ENCODE results near the gene TMEM156.
"Not testable (repeated sequence)": the region's sequence is repeated elsewhere in the genome, so short reads cannot be mapped to it uniquely, and the experiment has no call there.

Gene TMEM156

DNA sequence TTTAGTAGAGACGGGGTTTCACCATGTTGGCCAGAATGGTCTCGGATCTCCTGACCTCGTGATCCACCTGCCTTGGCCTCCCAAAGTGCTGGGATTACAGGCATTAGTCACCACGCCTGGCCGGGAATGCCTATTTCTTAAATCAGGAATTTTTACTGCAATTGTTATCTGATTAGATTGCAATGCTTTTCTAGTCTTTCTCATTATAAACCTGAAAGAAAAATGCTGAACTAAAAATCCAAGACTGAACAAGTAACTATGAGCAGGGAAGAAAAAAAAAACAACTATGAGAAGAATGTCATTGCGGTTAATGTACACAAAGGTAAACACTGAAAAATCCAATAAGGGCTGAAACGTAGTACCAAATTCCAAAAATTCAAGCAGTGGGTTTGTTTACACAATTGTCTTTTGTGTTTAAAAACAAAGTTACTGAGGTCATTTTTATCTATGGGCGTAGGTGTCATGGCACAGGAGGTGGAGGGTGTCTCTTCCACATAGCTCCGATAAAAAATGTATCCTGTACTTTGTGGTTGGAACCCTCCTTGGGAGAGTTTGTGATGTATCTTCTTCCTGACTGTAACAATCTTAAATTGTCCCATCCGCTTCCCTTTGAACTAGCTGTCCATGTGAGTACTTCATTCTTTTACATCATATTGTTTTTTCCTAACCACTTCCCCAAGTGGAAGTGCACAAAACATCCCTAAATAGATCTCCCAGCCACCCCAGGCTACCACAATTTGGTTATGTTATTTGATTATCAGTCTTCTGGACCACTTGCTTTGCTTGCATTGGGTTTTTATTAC is 11.1 kb upstream of the TMEM156 start:
- no peak for DNase-seq

DNA sequence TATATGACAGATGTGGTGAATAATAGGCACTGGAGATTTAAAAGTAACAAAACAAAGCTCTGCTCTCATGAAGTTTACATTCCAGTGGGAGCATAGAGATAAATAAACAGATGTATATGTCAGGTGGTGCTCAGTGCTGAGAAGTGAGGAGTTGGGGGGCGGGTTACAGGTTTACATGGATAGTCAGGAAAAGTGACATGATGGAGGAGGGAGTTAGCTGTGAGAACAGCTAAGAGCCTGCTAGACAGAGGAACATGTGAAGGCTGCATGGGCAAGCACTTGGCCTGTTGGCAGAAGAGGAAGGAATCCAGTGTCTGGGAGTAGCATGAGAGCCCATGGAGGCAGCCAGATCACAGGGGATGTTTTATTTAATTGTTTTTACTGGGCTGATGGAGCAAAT is 10.2 kb upstream of the TMEM156 start:
- DNase-seq: no peak

DNA sequence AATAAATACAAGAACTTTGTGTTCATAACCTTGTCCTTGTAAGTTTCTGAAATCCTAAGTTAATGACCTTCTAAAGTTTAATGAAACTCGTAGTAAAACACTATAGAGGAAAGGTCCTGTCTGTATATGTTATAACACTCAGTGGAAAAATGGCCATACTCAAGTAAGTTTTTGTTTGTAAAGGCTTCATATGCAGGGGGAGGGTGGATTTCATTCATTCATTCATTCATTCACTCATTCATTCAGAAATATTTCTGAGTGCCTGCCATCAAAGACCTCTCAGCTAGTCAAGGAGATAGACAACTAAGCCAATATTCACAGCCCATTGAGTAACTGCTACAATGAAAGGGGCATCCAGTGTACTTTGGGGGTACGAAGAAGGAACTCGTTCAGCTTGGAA is 6.9 kb upstream of the TMEM156 start:
- DNase-seq: no peak

DNA sequence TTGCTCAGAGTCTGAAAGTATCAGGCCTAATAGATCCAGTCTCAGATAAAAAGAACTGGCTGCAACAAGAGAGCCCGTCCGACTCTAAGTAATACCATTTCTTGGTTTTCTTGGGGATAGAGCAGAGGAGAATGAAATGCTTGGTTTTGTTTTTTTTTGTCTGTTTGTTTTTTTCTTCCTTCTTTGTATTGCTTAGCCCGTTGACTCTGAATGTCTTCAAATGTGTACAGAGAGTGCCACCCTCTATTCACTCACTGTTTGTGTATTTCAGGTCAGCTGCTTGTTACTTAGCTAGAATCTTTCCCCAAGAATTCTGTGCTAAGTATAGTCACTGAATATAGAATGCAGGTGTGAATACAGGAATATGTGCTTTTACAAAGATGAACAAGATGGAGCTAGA is 5.7 kb upstream of the TMEM156 start:
- DNase-seq: no peak

DNA sequence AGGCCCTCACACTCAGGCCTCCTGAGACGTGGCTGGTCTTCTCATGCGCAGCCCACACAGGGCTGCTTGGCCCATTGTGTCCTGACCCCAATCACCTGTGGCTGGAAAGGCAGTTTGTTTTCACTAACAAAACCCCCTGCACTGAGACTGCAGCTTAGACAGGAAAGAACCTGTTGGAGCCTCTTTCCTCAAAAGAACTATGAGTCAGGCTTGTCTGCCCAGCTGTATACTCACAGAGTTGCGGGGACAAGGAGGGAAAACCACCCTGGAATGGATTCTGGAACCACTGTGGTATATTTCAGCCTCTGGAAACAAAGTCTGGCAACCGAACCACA is 5.2 kb upstream of the TMEM156 start:
- DNase-seq: no peak

DNA sequence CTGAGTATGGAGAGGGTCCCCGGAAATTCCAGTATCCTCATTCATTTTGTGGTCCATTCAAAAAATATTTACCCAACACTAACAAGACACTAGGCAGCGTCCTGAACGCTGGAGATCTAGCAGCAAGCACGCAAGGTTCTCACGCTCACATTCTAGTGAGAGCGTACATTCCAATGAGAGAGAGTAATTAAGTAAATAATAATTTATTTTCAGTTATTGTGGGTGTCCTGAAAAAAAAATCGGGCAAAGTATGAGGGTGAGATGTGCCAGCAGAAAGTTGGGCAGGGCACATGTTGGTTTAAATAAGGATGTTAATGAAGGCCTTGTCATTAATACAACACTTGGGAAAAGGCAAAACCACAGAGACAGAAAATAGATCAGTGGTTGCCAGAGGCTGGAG is 4.0 kb upstream of the TMEM156 start:
- DNase-seq: no peak

DNA sequence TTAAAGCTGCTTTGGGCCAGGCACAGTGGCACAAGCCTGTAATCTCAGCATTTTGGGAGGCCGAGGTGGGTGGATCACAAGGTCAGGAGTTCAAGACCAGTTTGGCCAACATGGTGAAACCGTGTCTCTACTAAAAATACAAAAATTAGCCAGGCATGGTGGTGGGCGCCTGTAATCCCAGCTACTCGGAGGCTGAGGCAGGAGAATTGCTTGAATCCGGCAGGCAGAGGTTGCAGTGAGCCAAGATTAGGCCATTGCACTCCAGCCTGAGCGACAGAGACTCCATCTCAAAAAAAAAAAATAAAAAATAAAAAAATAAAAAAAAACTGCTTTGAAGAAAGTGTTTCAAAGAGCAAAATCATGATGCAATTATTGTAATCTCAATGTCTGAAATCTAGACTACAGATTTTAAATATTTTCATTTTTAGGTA is 604 bp downstream of the TMEM156 start:
- DNase-seq: not testable (repeated sequence)

DNA sequence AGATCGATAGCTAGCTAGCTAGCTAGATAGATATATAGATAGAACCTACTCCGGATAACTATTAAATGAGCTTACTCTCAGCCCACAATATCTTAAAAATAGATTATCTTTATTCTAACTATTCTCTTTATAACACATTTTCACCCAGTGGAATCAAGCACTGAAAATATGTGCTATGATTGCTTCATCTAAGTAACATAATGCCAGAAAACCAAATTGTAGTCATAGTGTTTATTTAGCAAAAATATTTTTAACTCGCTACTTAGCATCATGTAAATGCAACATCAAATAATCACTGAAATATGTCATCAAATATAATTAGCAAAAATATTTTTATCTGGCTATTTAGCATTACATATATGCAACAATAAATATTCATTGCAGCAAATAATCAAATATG is 1.5 kb downstream of the TMEM156 start:
- no peak for DNase-seq

DNA sequence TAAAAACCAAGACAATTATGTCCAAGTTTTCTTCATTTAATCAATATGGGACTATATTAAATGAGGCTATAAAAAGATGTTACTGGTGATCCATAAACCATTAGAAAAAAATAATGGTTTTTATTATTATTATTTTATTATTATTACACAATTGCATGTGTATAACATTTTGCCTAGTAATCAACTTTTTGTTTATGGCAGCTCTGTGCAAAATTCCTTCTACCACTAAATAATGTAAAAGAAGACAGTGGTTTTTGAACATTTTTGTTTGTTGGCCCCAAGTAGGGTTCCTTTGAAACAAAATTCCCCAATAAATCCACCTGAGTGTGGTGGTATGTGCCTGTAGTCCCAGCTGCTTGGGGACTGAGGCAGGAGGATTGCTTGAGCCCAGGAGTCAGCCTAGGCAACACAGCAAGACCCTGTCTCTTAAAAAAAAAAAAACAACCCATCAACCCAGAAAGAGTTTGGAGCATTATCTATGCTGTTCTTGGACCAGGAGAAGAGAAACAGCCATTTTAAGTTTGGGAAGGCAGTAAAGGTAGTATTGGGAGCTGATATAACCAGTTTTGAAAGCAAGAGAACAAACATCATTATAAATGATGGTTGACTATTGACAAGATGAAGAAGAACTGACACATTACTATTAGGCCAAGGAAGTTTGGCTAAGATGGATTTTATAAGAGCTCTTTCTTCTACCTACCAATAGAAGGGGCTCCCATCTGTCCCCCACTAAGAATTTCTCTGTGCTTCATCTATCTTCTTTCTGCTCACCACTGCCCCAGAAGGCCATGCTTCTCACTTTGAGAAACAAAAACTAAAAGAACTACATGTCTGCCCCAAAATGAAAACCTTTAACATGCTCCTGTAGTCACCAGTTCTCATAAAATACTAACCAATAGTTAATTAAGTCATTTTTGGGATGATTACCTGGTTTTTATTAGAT is 2.2 kb downstream of the TMEM156 start:
- DNase-seq: no peak

DNA sequence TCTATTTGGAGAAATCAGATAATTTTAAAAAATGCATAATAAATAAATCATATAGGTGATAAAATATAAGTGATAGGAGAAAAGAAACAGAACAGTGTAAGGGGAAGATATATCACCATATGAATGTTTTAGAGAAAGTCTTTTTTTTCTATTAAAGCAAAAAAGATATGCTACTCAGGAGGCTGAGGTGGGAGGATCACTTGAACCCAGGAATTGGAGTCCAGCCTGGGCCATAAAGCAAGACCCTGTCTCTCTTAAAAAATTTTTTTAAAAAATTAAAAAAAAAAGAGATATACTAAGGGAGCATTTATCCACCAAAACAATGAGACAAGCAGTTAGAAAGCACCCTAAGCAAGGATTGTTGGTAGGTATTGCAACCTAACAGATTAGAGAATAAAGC is 6.1 kb downstream of the TMEM156 start:
- no peak for DNase-seq

DNA sequence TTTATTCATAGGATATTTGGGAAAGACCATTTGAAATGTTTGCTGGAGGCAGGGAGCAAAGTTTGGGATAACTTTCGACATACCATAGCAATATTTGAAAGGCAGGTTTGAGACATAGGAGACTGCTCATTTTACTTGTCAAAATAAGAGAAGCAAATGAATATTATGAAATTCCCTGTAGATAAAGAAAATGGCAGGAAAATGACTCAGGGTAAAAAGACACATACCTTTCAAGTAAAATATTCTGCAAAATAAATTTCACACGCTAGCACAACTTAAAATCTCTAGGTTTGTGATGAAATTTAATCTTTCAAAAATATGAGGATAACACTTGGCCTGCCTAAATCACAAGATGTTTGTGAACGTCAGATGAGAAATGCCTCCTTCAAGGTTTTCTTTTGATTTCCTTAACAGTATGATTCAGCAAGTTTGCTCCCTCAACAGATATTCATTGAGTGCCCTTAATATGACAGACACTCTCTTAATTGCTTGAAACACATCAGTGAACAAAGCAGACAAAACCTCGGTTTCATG is 6.6 kb downstream of the TMEM156 start:
- no peak for DNase-seq

DNA sequence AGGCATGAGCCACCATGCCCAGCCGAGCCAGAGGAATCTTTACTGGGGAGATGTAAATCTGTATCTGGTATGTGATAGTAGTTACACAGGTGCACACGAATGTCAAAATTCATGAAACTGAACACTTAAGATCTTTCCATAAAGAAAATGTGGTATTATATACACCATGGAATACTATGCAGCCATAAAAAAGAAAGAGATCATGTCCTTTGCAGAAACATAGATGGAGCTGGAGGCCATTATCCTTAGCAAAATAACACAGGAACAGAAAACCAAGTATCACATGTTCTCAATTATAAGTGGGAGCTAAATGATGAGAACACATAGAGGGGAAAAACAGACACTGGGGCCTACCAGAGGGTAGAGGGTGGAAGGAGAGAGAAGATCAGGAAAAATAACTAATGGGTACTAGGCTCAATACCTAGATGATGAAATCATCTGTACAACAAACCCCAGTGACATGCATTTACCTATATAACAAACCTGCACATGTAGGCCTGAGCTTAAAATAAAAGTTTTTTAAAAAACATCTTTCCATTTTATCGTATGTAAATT is 7.8 kb downstream of the TMEM156 start:
- DNase-seq: no peak

DNA sequence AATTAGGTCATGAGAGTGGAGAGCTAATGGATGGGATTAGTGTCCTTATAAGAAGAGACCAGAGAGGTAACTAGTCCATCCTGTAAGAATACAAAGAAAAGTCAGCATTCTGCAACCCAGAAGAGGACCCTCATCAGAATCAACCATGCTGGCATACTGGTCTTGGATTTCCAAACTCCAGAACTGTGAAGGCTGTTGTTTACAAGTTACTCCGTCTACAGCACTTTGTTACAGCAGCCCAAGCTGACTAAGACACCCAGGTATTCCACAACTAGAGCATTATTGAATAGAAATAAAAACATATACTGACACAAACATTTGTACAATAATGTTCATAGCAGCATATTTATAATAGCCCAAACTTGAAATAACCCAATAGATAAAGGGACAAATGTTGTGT is 9.2 kb downstream of the TMEM156 start:
- DNase-seq: no peak

DNA sequence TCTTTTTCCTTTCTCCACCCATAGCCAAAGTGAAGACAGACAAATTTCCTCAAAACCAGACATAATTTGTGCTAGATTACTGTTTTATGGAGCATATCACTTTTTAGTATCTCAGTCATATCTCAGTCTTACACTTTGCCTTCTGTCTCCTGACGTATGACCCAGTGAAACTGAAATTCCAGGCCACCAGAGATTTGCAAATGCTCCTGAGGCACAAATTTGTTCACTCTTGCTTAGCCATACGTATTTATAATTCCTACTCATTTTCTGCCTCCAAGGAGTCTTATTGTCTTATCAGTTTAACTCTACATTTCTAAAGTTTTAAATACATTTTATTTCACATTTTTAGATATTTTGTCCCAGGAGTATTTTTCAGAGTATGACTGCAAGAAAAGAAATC is 10.0 kb downstream of the TMEM156 start:
- no peak for DNase-seq

DNA sequence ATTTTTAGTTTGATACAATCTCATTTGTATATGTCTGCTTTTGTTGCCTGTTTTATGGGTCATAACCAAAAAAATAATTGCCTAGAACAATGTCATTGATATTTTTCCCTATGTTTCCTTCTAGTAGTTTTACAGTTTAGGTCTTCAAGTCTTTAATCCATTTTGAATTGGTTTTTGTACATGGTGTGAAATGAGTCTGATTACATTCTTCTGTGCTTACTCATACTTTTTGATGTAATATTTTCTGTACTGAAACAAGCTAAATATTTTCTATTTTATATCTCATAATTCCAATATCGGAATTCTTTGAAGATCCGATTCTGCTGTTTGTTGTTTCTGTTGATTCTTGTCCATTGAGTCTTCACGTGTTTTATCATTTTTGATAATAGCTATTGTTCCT is 10.6 kb downstream of the TMEM156 start:
- DNase-seq: no peak

DNA sequence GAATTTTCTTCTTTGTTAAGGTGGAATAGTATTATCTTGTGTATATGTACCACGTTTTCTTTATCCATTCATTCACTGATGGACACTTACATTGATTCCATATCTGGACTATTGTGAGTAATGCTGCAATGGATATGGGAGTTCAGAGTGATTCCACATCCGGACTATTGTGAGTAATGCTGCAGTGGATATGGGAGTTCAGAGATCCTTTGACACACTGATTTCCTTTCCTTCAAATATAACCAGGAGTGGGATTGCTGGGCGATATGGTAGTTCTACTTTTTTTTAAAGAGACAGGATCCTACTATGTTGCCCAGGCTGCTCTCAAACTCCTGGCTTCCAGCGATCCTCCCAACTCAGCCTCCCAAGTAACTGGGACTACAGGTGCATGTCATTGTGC is 12.1 kb downstream of the TMEM156 start:
- DNase-seq: no peak

DNA sequence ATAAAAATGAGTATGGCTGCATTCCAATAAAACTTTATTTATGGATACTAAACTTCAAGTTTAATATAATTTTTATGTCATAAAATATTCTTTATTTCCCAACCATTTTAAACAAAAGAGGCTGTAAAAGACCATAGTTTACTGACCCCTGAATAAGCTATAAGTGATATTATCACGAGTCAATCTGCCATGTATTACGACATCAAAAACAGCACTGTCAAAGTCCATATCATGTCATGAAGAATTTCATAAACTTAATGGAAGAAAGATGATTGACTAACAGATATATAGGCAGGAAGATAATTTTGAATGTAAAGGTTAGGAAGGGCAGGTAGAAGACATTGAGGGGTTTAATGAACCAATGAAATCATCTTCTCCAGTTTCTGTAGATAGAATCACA is 18.2 kb downstream of the TMEM156 start:
- DNase-seq: no peak

DNA sequence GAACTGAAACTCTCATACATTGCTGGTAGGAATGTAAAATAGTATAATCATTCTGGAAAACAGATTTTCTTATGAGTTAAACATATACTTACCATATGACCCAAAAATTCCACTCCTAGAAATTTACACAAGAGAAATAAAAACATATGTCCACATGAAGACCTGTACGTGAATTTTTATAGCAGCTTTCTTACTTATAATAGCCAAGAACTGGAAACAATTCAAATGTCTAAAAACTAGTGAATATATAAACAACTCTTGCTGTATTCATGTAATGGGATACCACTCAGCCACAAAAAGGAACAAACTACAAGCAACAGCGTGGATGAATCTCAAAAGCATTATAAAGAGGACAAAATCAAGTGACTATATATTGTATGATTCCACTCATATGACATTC is 27.5 kb downstream of the TMEM156 start:
- no peak for DNase-seq

DNA sequence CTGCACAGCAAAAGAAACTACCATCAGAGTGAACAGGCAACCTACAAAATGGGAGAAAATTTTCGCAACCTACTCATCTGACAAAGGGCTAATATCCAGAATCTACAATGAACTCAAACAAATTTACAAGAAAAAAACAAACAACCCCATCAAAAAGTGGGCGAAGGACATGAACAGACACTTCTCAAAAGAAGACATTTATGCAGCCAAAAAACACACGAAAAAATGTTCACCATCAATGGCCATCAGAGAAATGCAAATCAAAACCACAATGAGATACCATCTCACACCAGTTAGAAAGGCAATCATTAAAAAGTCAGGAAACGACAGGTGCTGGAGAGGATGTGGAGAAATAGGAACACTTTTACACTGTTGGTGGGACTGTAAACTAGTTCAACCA is 30.2 kb downstream of the TMEM156 start:
- not testable (repeated sequence) for DNase-seq

DNA sequence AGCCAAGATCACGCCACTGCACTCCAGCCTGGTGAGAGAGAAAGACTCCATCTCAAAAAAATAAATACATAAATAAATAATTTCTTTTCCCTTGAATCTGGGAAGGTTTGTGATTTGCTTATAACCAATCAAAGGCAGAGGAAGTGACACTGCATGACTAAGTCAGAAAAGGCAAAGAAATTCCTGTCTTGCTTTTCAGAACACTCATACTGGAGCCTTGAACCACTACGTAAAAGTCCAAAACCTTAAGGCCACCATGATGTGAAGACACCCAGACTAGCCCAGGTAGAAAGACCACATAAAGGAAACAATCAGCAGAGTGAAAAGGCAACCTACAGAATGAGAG is 36.6 kb downstream of the TMEM156 start:
- no peak for DNase-seq

DNA sequence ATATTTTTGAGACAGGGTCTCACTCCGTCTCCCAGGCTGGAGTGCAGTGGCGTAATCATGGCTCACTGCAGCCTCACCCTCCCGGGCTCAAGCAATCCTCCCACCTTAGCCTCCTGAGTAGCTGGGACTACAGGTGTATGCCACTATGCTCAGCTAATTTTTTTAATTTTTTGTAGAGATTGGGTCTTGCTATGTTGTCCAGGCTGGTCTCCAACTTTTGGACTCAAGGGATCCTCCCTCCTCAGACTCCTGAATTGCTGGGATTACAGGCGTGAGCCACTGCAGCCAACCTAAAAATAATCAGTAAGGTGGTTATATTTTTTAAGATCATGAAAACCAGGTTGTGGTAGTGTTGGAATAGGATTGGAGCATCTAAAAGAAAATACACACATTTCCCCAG is 38.1 kb downstream of the TMEM156 start:
- no peak for DNase-seq

DNA sequence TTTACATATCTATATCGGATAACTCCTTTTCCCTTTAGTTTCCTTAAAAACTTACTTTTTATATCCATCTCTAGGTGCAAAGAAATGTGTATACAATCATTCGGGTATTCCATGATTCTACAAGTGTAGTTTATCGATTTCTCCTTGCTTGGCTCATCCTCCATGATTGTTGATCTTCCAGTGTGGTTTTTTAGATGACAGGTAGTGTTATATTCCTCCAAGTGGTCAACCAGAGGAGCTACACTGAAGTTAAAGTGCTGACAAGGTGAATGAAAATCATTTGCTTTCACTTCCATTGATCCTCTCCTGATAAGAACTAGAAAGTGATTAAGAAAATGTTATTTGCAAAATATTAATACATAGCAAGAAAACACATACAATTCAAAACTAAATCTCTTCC is 38.5 kb downstream of the TMEM156 start:
- DNase-seq: no peak

DNA sequence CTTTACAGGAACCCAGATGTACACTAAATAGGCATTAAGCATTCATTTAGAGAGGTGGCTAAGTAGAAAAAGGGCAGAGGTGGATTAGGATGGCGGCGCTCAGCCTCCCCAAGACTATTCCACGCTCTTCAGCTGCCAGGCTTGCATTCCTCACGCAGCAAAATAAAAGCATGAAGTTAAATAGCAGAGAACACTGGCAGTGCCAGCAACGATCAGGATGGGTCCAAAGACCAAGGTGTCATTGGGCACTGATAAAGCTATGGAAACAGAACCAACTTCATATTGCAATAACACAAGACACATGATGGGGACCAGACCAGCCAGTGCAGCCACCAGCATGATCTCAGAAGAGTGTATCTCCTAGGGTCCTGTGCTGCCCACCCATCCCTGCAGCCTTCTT is 42.0 kb downstream of the TMEM156 start:
- DNase-seq: no peak

DNA sequence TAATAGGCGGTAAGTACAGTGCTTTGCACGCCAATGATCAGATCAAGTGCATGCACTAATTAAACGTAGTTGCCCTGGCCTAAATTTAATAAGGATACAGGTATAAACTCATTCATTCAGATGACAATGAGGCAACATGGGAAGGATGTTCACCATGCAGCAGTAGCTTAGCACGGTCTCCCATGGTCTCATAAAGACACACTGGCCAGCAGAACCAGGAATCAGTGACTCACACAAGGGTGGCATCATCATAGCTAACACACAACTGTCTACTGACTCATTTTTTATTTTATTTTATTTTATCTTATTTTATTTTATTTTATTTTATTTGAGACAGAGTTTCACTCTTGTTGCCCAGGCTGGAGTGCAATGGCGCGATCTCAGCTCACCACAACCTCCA is 42.7 kb downstream of the TMEM156 start:
- no peak for DNase-seq

All from NCI-H2029 (cell line).